Amniotic stem cell (primary cell): ENCODE results near the gene GABRB3.
"Not testable (repeated sequence)": the region's sequence is repeated elsewhere in the genome, so short reads cannot be mapped to it uniquely, and the experiment has no call there.

Experiments
- DNase-seq: peaks from one replicate; lab custom pipeline; 2025; lab: John Stamatoyannopoulos, UW

The GABRB3 gene

GRCh38 chr15:26736502-26737248 lies 36.2 kb downstream of the GABRB3 start:
- no peak for DNase-seq

DNA sequence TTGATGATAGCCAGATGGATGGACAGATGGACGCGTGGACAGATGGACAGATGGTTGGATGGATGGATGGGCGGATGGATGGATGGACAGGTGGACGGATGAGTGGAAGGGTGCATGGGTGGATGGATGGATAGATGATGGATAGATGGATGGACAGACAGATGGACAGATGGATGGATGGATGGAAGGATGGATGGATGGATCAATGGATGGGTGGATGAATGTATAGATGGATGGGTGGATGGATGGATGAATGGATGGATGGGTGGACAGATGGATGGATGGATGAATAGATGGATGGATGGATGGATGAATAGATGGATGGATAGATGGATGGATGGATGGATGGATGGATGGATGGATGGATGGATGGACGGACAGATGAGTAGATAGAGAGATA lies 40.9 kb downstream of the GABRB3 start:
- no peak for DNase-seq

DNA sequence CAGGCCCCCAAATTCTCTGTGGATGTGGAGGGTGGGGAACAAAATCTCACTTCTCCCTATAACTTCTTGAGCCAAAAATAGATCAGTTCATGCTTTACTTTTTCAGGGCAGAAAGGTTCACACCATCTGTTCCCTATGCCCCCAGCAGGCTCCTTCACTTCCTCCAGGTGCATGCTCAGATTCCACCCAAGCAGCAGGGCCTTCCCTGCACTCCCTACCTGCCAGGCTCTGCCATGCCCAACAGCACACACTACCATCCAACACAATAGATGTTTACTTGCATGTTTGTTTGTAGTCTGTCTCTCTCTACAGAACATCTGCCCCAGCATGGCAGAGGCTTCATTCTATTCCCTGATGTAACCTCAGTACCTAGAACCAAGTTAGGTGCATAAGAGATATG lies 43.3 kb downstream of the GABRB3 start:
- no peak for DNase-seq

GRCh38 chr15:26729030-26729429 lies 43.8 kb downstream of the GABRB3 start:
- DNase-seq, result no peak

- no peak for DNase-seq
Observed at GRCh38 chr15:26724381-26725150, 48.3 kb downstream of the GABRB3 start.

- no peak for DNase-seq
Observed at GRCh38 chr15:26722621-26723160, 50.2 kb downstream of the GABRB3 start.

DNA sequence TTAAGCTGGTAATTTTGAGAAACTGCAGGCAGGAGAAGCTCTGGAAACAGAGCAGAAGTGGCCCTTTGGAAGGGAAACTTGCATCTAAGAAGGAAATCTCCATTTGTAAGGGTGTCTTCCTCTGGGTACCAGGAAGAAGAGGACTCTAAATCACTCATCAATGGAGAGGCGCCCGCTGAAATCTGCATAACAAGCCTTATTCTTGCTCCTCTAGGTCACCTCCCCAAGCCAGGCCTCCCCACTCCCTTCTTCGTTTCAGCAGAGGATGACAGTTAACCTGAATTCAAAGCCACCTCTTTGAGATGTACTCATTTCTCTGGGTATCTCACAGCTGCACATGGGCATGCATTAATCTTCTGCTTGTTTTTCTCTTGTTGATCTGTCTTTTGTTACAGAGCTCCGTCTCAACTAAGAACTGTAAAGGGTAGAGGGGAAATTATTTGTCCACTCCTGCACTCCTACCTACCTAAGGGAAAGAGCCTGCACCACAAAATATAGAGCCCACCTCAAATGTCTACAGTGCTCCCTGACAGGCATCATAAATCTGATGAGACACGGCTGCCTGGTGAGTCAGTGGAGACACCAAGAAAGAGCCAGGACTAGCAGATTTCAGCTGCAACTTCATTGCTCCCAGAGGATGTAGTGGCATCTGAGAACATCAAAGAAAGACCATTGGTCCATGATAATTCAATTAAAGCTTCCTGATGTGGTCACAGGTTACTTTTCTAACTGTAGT lies 51.5 kb downstream of the GABRB3 start:
- no peak for DNase-seq

DNA sequence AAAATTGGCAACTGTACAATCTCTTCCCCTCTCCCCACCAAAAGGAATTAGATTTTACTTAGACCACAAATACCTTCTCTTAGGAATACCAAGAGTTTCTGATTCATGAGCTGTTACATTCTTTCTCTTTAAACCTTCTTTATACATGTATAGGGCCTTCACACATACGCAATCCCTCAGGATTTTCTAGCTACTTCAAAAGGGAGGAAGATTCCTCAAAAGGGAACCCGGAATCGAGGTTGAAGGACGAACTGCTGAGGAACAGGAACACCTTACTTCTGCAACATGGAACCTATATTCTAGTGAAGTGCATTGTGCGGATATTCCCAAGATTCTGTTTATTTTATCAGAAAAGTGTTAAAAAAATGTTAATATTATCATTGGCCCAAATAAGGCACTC lies 52.3 kb downstream of the GABRB3 start:
- DNase-seq, result no peak

DNA sequence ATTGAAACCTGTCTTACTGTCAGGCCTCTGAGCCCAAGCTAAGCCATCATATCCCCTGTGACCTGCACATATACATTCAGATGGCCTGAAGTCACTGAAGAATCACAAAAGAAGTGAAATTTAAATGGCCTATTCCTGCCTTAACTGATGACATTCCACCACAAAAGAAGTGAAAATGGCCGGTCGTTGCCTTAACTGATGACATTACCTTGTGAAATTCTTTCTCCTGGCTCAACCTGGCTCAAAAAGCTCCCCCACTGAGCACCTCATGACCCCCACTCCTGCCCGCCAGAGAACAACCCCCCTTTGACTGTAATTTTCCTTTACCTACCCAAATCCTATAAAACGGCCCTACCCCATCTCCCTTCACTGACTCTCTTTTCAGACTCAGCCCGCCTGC lies 53.0 kb downstream of the GABRB3 start:
- DNase-seq, result not testable (repeated sequence)

DNA sequence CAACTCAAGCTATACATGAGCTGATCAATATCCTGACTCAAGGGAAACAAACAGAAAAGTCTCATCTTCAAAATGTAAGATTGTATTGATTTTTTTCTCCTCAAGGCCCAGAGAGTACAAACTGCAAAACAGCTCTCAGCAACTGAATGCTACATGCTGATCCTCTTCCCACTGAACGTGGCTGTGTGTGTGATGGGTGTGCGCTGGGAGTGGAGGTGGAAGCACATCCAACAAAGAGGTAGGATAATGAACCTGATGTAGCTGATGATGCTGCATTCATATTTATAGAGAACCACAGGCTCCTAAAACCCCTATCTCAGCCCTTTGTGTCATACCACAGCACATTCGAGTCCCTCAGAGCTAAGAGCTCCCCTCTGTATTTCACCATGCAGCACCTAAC lies 56.8 kb downstream of the GABRB3 start:
- no peak for DNase-seq

DNA sequence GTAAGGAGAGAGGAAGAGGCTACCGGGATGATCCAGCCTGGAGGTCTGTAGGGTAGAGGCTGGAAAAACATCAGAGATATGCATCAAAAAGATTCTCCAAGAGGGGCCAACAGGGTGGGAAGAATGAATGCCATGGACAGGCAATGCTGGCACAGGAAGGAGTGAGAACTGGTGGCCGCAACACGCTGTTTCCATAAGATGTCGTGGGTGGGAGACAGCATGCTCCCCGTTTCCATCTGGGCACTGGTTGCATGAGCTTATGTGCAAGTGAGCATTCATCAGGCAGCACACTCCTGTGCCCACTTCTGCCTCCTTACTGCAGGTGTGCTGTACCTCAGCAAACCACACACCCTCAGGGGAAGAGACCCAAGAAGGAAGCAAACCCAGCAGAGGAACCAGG lies 59.4 kb downstream of the GABRB3 start:
- no peak for DNase-seq

DNA sequence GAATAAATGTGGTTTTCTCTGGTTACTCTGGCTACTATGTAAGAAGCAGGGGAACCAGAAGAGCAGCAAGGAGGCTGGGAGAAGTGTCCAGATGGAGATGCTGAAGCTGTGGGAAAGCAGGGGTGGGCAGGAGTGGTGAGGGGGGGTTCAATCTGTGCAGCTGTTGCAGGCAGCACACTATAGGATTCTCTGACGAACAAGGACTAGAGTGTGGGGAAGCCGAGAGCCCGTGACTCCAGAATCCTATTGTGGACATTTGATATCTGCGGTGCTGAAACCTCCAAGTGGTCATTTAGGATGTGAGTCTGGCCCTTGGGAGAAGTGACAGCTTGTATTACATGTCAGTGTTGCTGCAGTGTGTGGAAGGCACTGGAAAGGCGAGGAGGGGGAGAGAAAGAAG lies 60.5 kb downstream of the GABRB3 start:
- DNase-seq, result no peak

- no peak for DNase-seq
Observed at GRCh38 chr15:26711445-26711844, 61.4 kb downstream of the GABRB3 start.

GRCh38 chr15:26702381-26702780 lies 70.5 kb downstream of the GABRB3 start:
- no peak for DNase-seq

DNA sequence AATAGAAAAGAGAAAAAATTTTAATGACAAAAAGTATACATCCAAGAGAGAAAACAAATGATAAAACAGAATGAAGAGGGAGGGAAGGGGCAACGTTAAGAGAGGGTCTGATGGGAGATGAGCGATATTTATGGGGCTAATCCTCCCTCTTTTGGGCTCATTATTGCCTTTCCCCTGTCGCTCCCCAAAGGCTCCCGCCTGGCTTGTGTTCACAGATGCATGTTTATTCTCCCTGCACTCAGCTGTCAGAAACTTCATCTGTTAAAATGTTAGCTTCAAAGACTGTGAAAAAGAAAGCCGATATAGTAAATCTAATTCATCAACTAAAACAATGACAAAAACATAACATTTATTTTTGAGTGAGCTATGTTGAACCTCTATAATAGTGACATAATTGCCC lies 74.3 kb downstream of the GABRB3 start:
- DNase-seq, result no peak

GRCh38 chr15:26697913-26698312 lies 75.0 kb downstream of the GABRB3 start:
- no peak for DNase-seq

DNA sequence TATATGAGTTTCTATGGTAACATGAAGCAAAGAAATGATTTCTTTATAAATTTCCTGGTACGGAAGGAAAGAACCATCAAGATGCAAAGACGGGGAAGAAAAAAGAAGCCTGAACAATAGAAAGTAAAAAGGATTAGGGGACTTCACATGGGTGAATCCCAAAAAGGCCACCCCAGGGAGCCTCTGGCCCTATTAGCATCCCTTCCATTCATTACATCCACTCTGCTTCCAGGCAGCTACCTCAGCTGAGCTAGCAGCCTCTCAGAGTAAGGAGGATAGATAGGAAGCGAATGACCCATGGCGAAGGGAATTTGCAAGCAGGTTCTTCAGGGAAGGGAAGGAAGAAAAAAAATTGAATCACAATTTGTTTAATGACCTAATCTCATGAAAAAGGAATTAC lies 81.6 kb downstream of the GABRB3 start:
- no peak for DNase-seq

- no peak for DNase-seq
Observed at GRCh38 chr15:26690778-26691177, 82.1 kb downstream of the GABRB3 start.

- no peak for DNase-seq
Observed at GRCh38 chr15:26689462-26689861, 83.4 kb downstream of the GABRB3 start.

- DNase-seq, result no peak
Observed at GRCh38 chr15:26686547-26687187, 86.2 kb downstream of the GABRB3 start.

DNA sequence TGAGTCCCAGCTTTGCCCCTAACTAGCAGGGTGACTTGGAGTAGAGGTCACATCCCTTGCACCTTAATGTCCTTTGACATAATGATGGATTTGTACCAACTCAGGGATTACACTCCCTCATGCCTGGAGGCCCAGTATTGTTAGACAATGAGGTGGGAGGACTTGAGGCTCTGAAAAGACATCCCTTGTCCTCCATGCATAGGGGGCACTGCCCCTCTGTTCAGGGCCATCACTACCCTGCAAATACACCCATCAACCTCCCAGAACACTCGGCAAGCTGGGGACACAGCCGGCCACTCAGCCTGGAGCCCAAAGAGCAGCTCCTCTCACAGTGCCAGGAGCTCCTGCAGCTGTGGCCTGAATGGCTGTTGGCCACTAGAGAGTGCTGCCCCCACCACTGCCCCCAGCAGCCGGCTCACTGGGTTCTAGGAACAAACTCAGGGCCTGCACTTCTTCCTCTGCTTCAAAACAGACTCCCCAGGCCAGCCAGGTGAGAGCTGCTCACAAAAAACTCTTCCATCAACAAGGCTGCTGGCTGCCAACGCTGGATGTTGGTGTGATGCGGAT lies 90.2 kb downstream of the GABRB3 start:
- DNase-seq, result no peak

DNA sequence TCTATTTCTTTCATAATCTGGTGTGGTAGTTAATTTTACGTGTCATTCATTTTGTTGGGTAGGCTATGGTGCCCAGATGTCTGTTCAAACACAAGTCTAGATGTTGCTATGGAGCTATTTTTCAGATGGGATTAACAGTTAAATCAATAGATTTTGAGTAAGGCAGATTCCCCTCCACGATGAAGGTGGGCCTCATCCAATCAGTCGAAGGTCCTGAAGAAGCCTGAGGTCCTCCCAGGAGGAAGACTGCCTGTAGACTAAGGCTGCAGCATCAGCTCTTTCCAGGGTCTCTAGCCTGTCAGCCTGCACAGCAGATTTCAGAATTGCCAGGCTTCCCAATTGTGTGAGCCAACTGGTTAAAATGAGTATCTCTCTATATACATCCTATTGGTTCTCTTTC lies 92.9 kb downstream of the GABRB3 start:
- DNase-seq, result no peak
